Hepatocyte (in vitro differentiated cells): ENCODE measurements around the gene PLEKHA6. TPM values are rescaled to one million over a fixed set of nuclear protein-coding genes. Genes with fewer than 3 reads are reported as not detected.

Experiments used
- DNase-seq: peaks from one replicate; pipeline ENCODE4 v3.0.0-alpha.2; 2016; ENCODE audit warnings: low spot score
- H2AFZ ChIP-seq: fragments of 200-600 bp; sonication (generic); 2 replicates; pipeline ENCODE4 v1.6.0; 2016; ENCODE audit warnings: antibody characterized with exemption, mild to moderate bottlenecking
- H3K27ac ChIP-seq: fragments of 200-600 bp; sonication (generic); 2 replicates; pipeline ENCODE4 v1.5.1; 2016; ENCODE audit warnings: mild to moderate bottlenecking
- H3K27me3 ChIP-seq: fragments of 200-600 bp; sonication (generic); 2 replicates; pipeline ENCODE4 v1.6.1; 2016
- H3K36me3 ChIP-seq: fragments of 200-600 bp; sonication (generic); replicated peaks from 2 replicates; pipeline ENCODE4 v1.5.1; 2016; ENCODE audit warnings: low read depth; ENCODE audit not compliant: insufficient read depth
- H3K4me1 ChIP-seq: fragments of 200-600 bp; sonication (generic); 2 replicates; pipeline ENCODE4 v1.5.1; 2016; ENCODE audit warnings: mild to moderate bottlenecking, moderate library complexity; ENCODE audit not compliant: insufficient read depth
- H3K4me2 ChIP-seq: fragments of 200-600 bp; sonication (generic); 2 replicates; pipeline ENCODE4 v1.6.0; 2016
- H3K4me3 ChIP-seq: fragments of 200-600 bp; sonication (generic); 2 replicates; pipeline ENCODE4 v1.5.1; 2016; ENCODE audit warnings: mild to moderate bottlenecking
- H3K79me2 ChIP-seq: fragments of 200-600 bp; sonication (generic); 2 replicates; pipeline ENCODE4 v1.6.0; 2017; ENCODE audit warnings: mild to moderate bottlenecking
- H3K9me2 ChIP-seq: fragments of 200-600 bp; sonication (generic); replicated peaks from 2 replicates; pipeline ENCODE4 v1.6.0; 2017; ENCODE audit warnings: mild to moderate bottlenecking; ENCODE audit not compliant: insufficient read depth
- H3K9me3 ChIP-seq: fragments of 200-600 bp; sonication (generic); 2 replicates; pipeline ENCODE4 v1.5.1; 2016; ENCODE audit warnings: low read depth, mild to moderate bottlenecking
- H4K20me1 ChIP-seq: fragments of 200-600 bp; sonication (generic); 2 replicates; pipeline ENCODE4 v1.6.0; 2016; ENCODE audit warnings: mild to moderate bottlenecking; ENCODE audit not compliant: insufficient read depth, poor library complexity, severe bottlenecking
- EZH2 ChIP-seq: fragments of 200-600 bp; sonication (generic); IDR thresholded peaks from 2 replicates; pipeline ENCODE4 v1.6.1; 2016; ENCODE audit warnings: antibody characterized with exemption, mild to moderate bottlenecking, borderline replicate concordance
- EZH2phosphoT487 ChIP-seq: fragments of 200-600 bp; sonication (generic); IDR thresholded peaks from one replicate; pipeline ENCODE4 v1.6.1; 2018; ENCODE audit warnings: antibody characterized with exemption, mild to moderate bottlenecking, low read depth, moderate library complexity; ENCODE audit not compliant: unreplicated experiment, severe bottlenecking
- WGBS: methylation state at CpG from one replicate; pipeline ENCODE4 v1.1.6; 2016; ENCODE audit warnings: low lambda C conversion rate; ENCODE audit errors: missing lambda C conversion rate; 5-methylcytosine and 5-hydroxymethylcytosine counted together
- polyA plus RNA-seq: library from polyadenylated mRNA; unstranded; fragments of >200 nt; fragmentation: Nextera tagmentation; extraction: Ambion mirVana; gene quantifications from 2 replicates; pipeline ENCODE4 v1.2.1, GENCODE V29; 2016
- total RNA-seq: library from RNA; depleted of rRNA; stranded (reverse); fragments of >200 nt; gene quantifications from 2 replicates; pipeline ENCODE4 v1.2.3, GENCODE V29; 2014
- TF ChIP-seq, protein P1 (sequence below): fragments of 200-600 bp; sonication (generic); IDR thresholded peaks from 2 replicates; pipeline ENCODE4 v1.5.1; 2016; ENCODE audit warnings: antibody characterized with exemption, mild to moderate bottlenecking; ENCODE audit not compliant: poor library complexity

Gene PLEKHA6
- total and polyA plus RNA-seq, 2 experiments from 2014 or later: 14.3 to 31.5 TPM

DNA sequence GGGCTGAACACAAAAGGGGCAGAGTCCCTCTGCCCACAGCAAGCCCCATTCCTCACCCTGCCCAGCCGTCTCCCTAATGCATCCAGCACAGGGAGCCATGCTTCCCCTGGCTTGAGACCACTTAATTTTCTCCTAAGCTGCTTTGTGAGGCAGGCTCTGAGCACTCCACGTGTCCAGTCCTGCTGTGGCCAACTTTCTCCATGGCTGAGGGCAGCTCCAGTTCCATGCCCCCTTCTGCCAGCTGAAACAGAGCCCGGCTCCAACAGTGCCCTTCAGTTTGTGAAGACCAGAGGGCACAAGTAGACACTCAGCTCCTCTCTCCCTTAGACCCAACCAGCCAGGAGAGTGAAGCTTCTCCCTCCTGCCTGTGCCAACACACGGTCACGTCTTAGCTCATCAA lies 33.8 kb downstream of the PLEKHA6 start:
- Histone ChIP-seq H3K9me2 (no peaks in the 10 kb centered on the region), H3K27me3 (no peaks in the 10 kb centered on the region), H3K4me2 (no peak overlapping the region), H3K9me3 (no peaks in the 10 kb centered on the region), H3K4me1 (peaks cover 33% of the 10 kb centered on the region), H3K27ac (no peak overlapping the region), H3K36me3 (no peaks in the 10 kb centered on the region), H2AFZ (no peak overlapping the region), H4K20me1 (no peaks in the 10 kb centered on the region), H3K79me2 (peaks cover 56% of the 10 kb centered on the region), H3K4me3 (no peak overlapping the region)
- DNase-seq: no peak
- TF ChIP-seq, protein P1, sequence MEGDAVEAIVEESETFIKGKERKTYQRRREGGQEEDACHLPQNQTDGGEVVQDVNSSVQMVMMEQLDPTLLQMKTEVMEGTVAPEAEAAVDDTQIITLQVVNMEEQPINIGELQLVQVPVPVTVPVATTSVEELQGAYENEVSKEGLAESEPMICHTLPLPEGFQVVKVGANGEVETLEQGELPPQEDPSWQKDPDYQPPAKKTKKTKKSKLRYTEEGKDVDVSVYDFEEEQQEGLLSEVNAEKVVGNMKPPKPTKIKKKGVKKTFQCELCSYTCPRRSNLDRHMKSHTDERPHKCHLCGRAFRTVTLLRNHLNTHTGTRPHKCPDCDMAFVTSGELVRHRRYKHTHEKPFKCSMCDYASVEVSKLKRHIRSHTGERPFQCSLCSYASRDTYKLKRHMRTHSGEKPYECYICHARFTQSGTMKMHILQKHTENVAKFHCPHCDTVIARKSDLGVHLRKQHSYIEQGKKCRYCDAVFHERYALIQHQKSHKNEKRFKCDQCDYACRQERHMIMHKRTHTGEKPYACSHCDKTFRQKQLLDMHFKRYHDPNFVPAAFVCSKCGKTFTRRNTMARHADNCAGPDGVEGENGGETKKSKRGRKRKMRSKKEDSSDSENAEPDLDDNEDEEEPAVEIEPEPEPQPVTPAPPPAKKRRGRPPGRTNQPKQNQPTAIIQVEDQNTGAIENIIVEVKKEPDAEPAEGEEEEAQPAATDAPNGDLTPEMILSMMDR: no peak
- TF ChIP-seq EZH2phosphoT487 (no peak), EZH2 (no peak)
- WGBS: 98% methylated on average over 5 of the region's 5 CpGs

DNA sequence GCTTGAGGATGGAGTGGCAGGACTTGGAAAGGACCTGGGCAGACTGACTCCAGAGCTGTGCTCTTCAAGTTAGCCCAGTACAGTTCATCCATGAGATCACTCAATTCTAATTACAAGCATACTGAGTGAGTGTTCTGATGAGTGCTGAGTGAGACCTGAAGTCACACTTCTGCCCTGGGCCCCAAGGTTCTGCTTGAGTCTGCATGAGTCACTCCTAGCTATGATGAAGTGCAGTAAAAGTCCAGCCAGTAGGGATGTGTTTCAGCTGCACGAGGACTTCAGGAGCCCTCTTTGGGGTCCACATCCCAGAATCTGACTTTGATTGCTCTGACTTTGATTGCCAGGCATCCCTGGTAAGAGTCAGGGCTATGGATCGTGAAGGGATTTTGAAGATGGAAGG lies 35.8 kb downstream of the PLEKHA6 start:
- Histone ChIP-seq H3K4me2 (peak overlapping the region; percentile 12), H2AFZ (no peak overlapping the region), H3K4me3 (no peak overlapping the region), H3K4me1 (peaks cover 50% of the 10 kb centered on the region), H3K9me3 (no peaks in the 10 kb centered on the region), H4K20me1 (no peaks in the 10 kb centered on the region), H3K36me3 (no peaks in the 10 kb centered on the region), H3K9me2 (no peaks in the 10 kb centered on the region), H3K79me2 (peaks cover 39% of the 10 kb centered on the region), H3K27me3 (no peaks in the 10 kb centered on the region), H3K27ac (peak overlapping the region; percentile 81)
- peak; percentile 85 for DNase-seq
- 36% methylated on average over 2 of the region's 2 CpGs for WGBS
- TF ChIP-seq EZH2 (no peak), EZH2phosphoT487 (no peak)
- TF ChIP-seq, protein P1: no peak

DNA sequence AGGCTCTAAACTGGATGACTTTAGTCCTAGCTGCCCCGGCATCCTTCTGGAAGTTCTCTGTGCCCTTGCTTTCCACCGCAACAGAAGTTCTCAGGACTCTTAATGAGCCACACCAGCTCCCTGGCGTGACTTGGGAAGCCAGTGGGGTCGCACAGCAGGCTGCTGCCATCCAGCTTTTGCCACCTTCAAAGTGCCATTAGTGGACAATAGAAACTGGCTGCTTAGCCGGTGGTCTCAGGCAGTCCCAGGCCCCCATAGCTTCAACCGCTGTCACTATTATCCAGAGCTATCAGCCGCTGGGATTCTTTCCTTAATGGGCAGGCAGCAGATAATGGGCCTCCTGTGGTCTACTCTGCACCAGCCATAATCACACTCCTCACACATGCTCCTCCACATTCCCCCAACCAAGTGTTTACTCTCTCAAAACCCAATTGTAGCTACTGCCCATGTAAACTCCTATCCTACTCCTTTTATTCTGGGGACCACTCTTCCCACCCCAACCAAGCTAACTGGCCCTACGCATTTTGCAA lies 37.3 kb downstream of the PLEKHA6 start:
- H3K4me1 ChIP-seq: peaks cover 53% of the 10 kb centered on the region
- TF ChIP-seq EZH2 (no peak), EZH2phosphoT487 (no peak)
- TF ChIP-seq, protein P1: no peak
- H3K36me3 ChIP-seq: no peaks in the 10 kb centered on the region
- no peaks in the 10 kb centered on the region for H4K20me1 ChIP-seq
- no peak overlapping the region for H2AFZ ChIP-seq
- no peaks in the 10 kb centered on the region for H3K27me3 ChIP-seq
- WGBS: 69% methylated on average over 8 of the region's 8 CpGs
- H3K79me2 ChIP-seq: peaks cover 27% of the 10 kb centered on the region
- no peak overlapping the region for H3K4me3 ChIP-seq
- no peaks in the 10 kb centered on the region for H3K9me3 ChIP-seq
- DNase-seq: no peak
- no peaks in the 10 kb centered on the region for H3K9me2 ChIP-seq
- H3K27ac ChIP-seq: peak overlapping the region; percentile 89
- H3K4me2 ChIP-seq: no peak overlapping the region

DNA sequence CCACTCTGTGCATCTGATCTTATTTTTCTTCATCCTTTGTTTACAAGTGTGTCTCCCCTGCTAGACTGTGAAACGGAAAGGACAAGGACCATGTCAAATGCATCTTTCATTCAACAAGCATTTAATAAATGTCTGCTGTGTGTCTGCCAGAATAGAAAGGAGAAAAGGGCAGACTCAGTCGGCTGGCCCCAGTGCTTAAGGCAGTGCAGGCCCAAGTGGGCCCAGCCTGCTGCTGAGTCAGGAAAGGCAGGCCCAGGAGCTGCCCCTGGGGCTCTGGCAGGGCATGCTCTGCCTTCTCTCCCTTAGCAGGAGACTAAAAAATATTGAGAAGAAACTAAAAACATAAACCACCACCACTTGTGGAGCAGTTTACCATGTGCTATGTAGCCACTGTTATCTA lies 38.1 kb downstream of the PLEKHA6 start:
- H3K79me2 ChIP-seq: peaks cover 23% of the 10 kb centered on the region
- DNase-seq: peak; percentile 44
- H3K9me2 ChIP-seq: no peaks in the 10 kb centered on the region
- no peaks in the 10 kb centered on the region for H3K36me3 ChIP-seq
- no peaks in the 10 kb centered on the region for H4K20me1 ChIP-seq
- 59% methylated on average over 2 of the region's 2 CpGs for WGBS
- H3K9me3 ChIP-seq: no peaks in the 10 kb centered on the region
- H2AFZ ChIP-seq: no peak overlapping the region
- no peak for TF ChIP-seq EZH2
- TF ChIP-seq EZH2phosphoT487: no peak
- no peak overlapping the region for H3K4me3 ChIP-seq
- H3K4me2 ChIP-seq: no peak overlapping the region
- H3K27ac ChIP-seq: peak overlapping the region; percentile 89
- no peaks in the 10 kb centered on the region for H3K27me3 ChIP-seq
- H3K4me1 ChIP-seq: peaks cover 53% of the 10 kb centered on the region
